ENCODE data around the gene DOCK1.

The DOCK1 gene

GRCh38 chr10:127459918-127460317, 554.7 kb downstream of the DOCK1 start:
- Histone ChIP-seq H2AFZ (ENCODE audit: low read depth, low read length) (no peak overlapping the region), H3K4me1 (ENCODE audit: insufficient read depth, low read length) (no peaks in the 10 kb centered on the region), H3K36me3 (ENCODE audit: insufficient read depth, low read length) (no peaks in the 10 kb centered on the region), H3K27ac (ENCODE audit: low read length) (no peak overlapping the region), H3K27me3 (ENCODE audit: insufficient read depth, low read length, poor library complexity) (no peaks in the 10 kb centered on the region), H3K9ac (ENCODE audit: low read depth, low read length) (no peak overlapping the region), H3K4me3 (ENCODE audit: low read depth in 1 of 2, low read length in 2 of 2) (no peak overlapping the region), H3K79me2 (ENCODE audit: insufficient read depth, low read length) (no peaks in the 10 kb centered on the region), H4K20me1 (ENCODE audit: insufficient read depth, low read length) (no peaks in the 10 kb centered on the region), H3K9me3 (ENCODE audit: insufficient read depth, low read length, severe bottlenecking) (no peaks in the 10 kb centered on the region), H3K4me2 (ENCODE audit: insufficient read depth, low read length) (no peak overlapping the region)
- TF ChIP-seq CTCF (IDR thresholded peaks at IDR 0.05; ENCODE audit: borderline replicate concordance, extremely low read depth, low read length, poor library complexity, severe bottlenecking) (no peak), EZH2 (IDR thresholded peaks at IDR 0.05; ENCODE audit: borderline replicate concordance, low read depth, low read length, severe bottlenecking) (no peak)
- DNase-seq (no peak), ATAC-seq (ENCODE audit: insufficient read depth, low read depth) (no peak)

- no peak overlapping the region for H3K4me3 ChIP-seq (ENCODE audit: low read depth in 1 of 2, low read length in 2 of 2)
- no peak for DNase-seq
- no peaks in the 10 kb centered on the region for H4K20me1 ChIP-seq (ENCODE audit: insufficient read depth, low read length)
- no peaks in the 10 kb centered on the region for H3K79me2 ChIP-seq (ENCODE audit: insufficient read depth, low read length)
- H3K27me3 ChIP-seq (ENCODE audit: insufficient read depth, low read length, poor library complexity), result peaks cover 5% of the 10 kb centered on the region
- no peak overlapping the region for H3K4me2 ChIP-seq (ENCODE audit: insufficient read depth, low read length)
- H3K4me1 ChIP-seq (ENCODE audit: insufficient read depth, low read length), result no peaks in the 10 kb centered on the region
- TF ChIP-seq CTCF (IDR thresholded peaks at IDR 0.05; ENCODE audit: borderline replicate concordance, extremely low read depth, low read length, poor library complexity, severe bottlenecking) (no peak), EZH2 (IDR thresholded peaks at IDR 0.05; ENCODE audit: borderline replicate concordance, low read depth, low read length, severe bottlenecking) (no peak)
- H3K9me3 ChIP-seq (ENCODE audit: insufficient read depth, low read length, severe bottlenecking), result no peaks in the 10 kb centered on the region
- no peak overlapping the region for H2AFZ ChIP-seq (ENCODE audit: low read depth, low read length)
- no peak overlapping the region for H3K9ac ChIP-seq (ENCODE audit: low read depth, low read length)
- H3K27ac ChIP-seq (ENCODE audit: low read length), result no peak overlapping the region
- ATAC-seq (ENCODE audit: insufficient read depth, low read depth), result no peak
- no peaks in the 10 kb centered on the region for H3K36me3 ChIP-seq (ENCODE audit: insufficient read depth, low read length)
Measured at GRCh38 chr10:127462643-127463295, 557.5 kb downstream of the DOCK1 start.

- DNase-seq (no peak), ATAC-seq (ENCODE audit: insufficient read depth, low read depth) (no peak)
- Histone ChIP-seq H3K9ac (ENCODE audit: low read depth, low read length) (no peak overlapping the region), H3K79me2 (ENCODE audit: insufficient read depth, low read length) (no peaks in the 10 kb centered on the region), H3K27me3 (ENCODE audit: insufficient read depth, low read length, poor library complexity) (peaks cover 5% of the 10 kb centered on the region), H3K4me3 (ENCODE audit: low read depth in 1 of 2, low read length in 2 of 2) (no peak overlapping the region), H3K4me1 (ENCODE audit: insufficient read depth, low read length) (no peaks in the 10 kb centered on the region), H3K27ac (ENCODE audit: low read length) (no peak overlapping the region), H3K4me2 (ENCODE audit: insufficient read depth, low read length) (no peak overlapping the region), H4K20me1 (ENCODE audit: insufficient read depth, low read length) (no peaks in the 10 kb centered on the region), H3K9me3 (ENCODE audit: insufficient read depth, low read length, severe bottlenecking) (no peaks in the 10 kb centered on the region), H2AFZ (ENCODE audit: low read depth, low read length) (no peak overlapping the region), H3K36me3 (ENCODE audit: insufficient read depth, low read length) (no peaks in the 10 kb centered on the region)
- TF ChIP-seq EZH2 (IDR thresholded peaks at IDR 0.05; ENCODE audit: borderline replicate concordance, low read depth, low read length, severe bottlenecking) (no peak), CTCF (IDR thresholded peaks at IDR 0.05; ENCODE audit: borderline replicate concordance, extremely low read depth, low read length, poor library complexity, severe bottlenecking) (no peak)
Measured at GRCh38 chr10:127463548-127463947, 558.3 kb downstream of the DOCK1 start.

Measured in DND-41 (cell line).